Measurements from ENCODE around the gene FGF18. TPM values are rescaled to one million over a fixed set of nuclear protein-coding genes. Genes with fewer than 3 reads are reported as not detected.
A peak's percentile ranks its signal among the peaks of the same experiment; 100 is the strongest.

The FGF18 gene
- total RNA-seq, 1 experiment from 2014 or later = 0.94 TPM

DNA sequence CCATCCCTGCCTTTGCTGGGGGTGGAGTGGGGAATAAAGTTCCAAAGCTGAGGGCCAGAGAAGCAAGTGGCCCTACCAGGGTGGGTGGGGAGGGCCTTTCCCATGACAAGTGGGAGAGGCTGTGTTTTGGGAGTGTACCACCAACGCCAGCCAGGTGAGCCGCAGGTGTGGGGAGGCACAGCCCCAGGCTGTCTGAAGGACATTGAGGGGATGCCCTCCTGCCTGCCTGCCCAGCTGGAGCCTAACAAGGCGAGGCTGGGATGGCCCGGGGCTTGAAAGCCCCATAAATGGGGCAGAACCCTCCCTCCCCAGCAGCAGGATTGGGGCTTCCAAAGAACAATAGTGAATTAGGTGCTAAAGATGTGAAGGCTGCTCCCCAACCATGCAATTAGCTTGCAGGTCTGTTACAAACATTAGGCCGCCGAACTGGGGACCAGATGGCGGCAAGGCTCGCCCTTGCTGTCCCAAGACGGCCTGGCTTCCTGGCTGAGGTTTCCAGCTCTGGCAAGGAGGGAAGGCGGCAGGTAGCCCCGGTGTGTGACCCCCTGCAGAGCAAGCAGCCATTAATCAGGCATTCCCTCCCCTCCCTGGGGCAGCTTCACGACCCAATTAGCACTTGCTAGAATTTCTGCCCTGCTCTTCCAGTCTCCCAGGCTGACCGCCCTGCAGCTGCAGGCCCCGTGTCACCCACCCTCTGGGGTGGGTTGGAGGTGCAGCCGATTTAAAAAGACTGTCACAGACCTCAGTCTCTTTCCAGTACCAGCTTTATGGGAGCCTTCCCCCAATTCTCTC, 42.9 kb downstream of the FGF18 start:
- Histone ChIP-seq H3K4me2 (ENCODE audit: insufficient read depth, insufficient read length, low read length) (no peak overlapping the region), H2AFZ (ENCODE audit: low read length) (no peak overlapping the region), H2BK120ac (ENCODE audit: low read depth, low read length, poor library complexity, severe bottlenecking) (no peak overlapping the region), H4K91ac (ENCODE audit: insufficient read length, low read depth, low read length) (no peak overlapping the region), H3K14ac (ENCODE audit: insufficient read depth, low read length) (no peak overlapping the region), H3K27ac (ENCODE audit: insufficient read length, low read depth, low read length) (no peak overlapping the region), H3K18ac (ENCODE audit: insufficient read length, low read depth, low read length) (no peak overlapping the region), H3K4ac (ENCODE audit: low read depth, low read length) (no peak overlapping the region), H2BK12ac (ENCODE audit: insufficient read length, low read depth, low read length) (no peak overlapping the region), H3K56ac (ENCODE audit: insufficient read length, low read depth, low read length) (no peak overlapping the region), H4K20me1 (ENCODE audit: control insufficient read depth, insufficient read depth, insufficient read length) (no peaks in the 10 kb centered on the region), H3T11ph (ENCODE audit: low read length) (no peak overlapping the region), H3K4me1 (ENCODE audit: insufficient read depth, low read length) (no peaks in the 10 kb centered on the region; the same call in 1 of the 2 replicates), H3K23me2 (ENCODE audit: insufficient read length, low read depth, low read length, poor library complexity, severe bottlenecking) (no peaks in the 10 kb centered on the region), H3K9ac (ENCODE audit: extremely low read depth, insufficient read length, low read length) (no peak overlapping the region), H3K23ac (ENCODE audit: insufficient read length, low read depth, low read length) (no peak overlapping the region), H3K27me3 (ENCODE audit: insufficient read depth, low read length) (no peaks in the 10 kb centered on the region), H4K5ac (ENCODE audit: insufficient read length, low read depth, low read length) (no peak overlapping the region), H3K79me2 (ENCODE audit: insufficient read depth, low read length) (no peaks in the 10 kb centered on the region), H2AK5ac (ENCODE audit: insufficient read length, low read length) (no peak overlapping the region), H4K8ac (replicated peaks; ENCODE audit: insufficient read length, low read depth, low read length) (no peak overlapping the region), H3K79me1 (ENCODE audit: insufficient read depth, low read depth, low read length, poor library complexity, severe bottlenecking) (no peaks in the 10 kb centered on the region), H2BK15ac (ENCODE audit: low read depth, low read length) (no peak overlapping the region), H2BK20ac (ENCODE audit: low read depth, low read length, poor library complexity, severe bottlenecking) (no peak overlapping the region), H3K9me3 (ENCODE audit: control insufficient read depth, low read depth, low read length) (no peaks in the 10 kb centered on the region), H2BK5ac (ENCODE audit: insufficient read length, low read length) (no peak overlapping the region)
- H3K4me3 Mint-ChIP-seq = no peak overlapping the region
- no peaks in the 10 kb centered on the region for H3K9me3 Mint-ChIP-seq
- no CpG with 5 or more reads among the region's 15 CpGs for WGBS (ENCODE audit: extremely low coverage, insufficient read length, low lambda C conversion rate)
- peaks cover 5% of the 10 kb centered on the region for H3K27me3 Mint-ChIP-seq (ENCODE audit: low read depth)
- peak overlapping the region in 1 of 3 experiments; percentile 53; a peak in 1 of 7 replicates for H3K27ac Mint-ChIP-seq
- H3K4me1 Mint-ChIP-seq = peaks cover 7 to 11% of the 10 kb centered on the region in 2 experiments
- no peaks in the 10 kb centered on the region for H3K36me3 Mint-ChIP-seq (ENCODE audit: insufficient read depth in 1 of 3, low read depth in 3 of 3)
- TF ChIP-seq, protein P1, sequence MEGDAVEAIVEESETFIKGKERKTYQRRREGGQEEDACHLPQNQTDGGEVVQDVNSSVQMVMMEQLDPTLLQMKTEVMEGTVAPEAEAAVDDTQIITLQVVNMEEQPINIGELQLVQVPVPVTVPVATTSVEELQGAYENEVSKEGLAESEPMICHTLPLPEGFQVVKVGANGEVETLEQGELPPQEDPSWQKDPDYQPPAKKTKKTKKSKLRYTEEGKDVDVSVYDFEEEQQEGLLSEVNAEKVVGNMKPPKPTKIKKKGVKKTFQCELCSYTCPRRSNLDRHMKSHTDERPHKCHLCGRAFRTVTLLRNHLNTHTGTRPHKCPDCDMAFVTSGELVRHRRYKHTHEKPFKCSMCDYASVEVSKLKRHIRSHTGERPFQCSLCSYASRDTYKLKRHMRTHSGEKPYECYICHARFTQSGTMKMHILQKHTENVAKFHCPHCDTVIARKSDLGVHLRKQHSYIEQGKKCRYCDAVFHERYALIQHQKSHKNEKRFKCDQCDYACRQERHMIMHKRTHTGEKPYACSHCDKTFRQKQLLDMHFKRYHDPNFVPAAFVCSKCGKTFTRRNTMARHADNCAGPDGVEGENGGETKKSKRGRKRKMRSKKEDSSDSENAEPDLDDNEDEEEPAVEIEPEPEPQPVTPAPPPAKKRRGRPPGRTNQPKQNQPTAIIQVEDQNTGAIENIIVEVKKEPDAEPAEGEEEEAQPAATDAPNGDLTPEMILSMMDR (conservative IDR thresholded peaks at IDR 0.05) = no peak
- DNase-seq = peak; percentile 55
